Measurements from ENCODE around the gene CHST15.

The CHST15 gene

DNA sequence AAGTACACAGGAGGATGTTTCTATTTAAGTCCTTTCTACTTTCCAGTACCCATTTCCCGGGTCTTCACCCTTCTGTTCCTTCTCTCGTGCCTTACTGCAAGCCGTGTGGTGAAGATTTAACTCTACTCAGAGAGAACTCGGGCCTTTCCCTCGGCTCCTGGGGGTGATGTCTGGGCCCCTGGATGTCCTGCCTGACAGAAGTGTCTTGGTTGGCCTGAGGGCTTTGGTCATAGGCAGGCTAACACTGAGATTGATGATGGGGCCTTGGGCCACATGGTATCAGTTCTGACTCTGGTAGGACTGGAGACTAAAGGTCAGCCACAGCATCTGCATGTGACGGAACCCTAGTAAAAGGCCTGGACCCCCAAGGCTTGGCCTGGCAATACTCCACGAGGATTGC, 80.4 kb downstream of the CHST15 start:
- TF ChIP-seq, protein P1, sequence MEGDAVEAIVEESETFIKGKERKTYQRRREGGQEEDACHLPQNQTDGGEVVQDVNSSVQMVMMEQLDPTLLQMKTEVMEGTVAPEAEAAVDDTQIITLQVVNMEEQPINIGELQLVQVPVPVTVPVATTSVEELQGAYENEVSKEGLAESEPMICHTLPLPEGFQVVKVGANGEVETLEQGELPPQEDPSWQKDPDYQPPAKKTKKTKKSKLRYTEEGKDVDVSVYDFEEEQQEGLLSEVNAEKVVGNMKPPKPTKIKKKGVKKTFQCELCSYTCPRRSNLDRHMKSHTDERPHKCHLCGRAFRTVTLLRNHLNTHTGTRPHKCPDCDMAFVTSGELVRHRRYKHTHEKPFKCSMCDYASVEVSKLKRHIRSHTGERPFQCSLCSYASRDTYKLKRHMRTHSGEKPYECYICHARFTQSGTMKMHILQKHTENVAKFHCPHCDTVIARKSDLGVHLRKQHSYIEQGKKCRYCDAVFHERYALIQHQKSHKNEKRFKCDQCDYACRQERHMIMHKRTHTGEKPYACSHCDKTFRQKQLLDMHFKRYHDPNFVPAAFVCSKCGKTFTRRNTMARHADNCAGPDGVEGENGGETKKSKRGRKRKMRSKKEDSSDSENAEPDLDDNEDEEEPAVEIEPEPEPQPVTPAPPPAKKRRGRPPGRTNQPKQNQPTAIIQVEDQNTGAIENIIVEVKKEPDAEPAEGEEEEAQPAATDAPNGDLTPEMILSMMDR (IDR thresholded peaks at IDR 0.05), result no peak
- intact Hi-C loops (cut with DNase I; ENCODE audit: low total_unique reads), result no loop called here

DNA sequence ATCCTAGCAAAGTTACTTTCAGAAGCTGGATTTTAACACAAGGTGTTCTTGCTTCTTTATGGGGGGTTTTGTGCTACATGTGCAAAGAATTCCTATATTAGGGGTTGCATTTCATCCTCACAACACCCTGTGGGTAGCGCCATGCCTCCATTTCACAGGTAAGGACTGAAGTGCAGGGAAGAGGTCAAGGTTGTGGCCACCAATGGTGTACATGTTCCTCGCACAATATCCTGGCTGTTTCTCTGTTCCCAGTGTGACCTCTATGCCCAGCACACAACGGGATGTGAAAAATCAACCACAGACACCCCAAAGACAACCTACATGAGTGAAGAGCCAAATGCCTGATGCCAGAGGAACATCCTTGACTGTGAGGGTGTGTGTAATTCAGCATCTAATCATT, 80.8 kb downstream of the CHST15 start:
- H3K27me3 ChIP-seq, result no peaks in the 10 kb centered on the region
- intact Hi-C loops (cut with DNase I; ENCODE audit: low total_unique reads), result no loop called here
- H3K4me3 ChIP-seq, result no peak overlapping the region
- no peak overlapping the region for H3K27ac ChIP-seq
- peaks cover 12 to 90% (median 28%) of the 10 kb centered on the region in 3 donors for H3K36me3 ChIP-seq
- no peaks in the 10 kb centered on the region for H3K4me1 ChIP-seq
- DNase-seq, result no peak
- H3K9me3 ChIP-seq, result no peaks in the 10 kb centered on the region
- TF ChIP-seq, protein P1 (IDR thresholded peaks at IDR 0.05), result no peak

More for the DNA sequence above, 80.4 kb downstream of the CHST15 start:
- DNase-seq, result no peak
- H3K36me3 ChIP-seq, result peaks cover 12 to 90% (median 28%) of the 10 kb centered on the region in 3 donors
- no peaks in the 10 kb centered on the region for H3K27me3 ChIP-seq
- no peak overlapping the region for H3K27ac ChIP-seq
- no peak overlapping the region for H3K4me3 ChIP-seq
- no peaks in the 10 kb centered on the region for H3K9me3 ChIP-seq
- no peaks in the 10 kb centered on the region for H3K4me1 ChIP-seq

DNA sequence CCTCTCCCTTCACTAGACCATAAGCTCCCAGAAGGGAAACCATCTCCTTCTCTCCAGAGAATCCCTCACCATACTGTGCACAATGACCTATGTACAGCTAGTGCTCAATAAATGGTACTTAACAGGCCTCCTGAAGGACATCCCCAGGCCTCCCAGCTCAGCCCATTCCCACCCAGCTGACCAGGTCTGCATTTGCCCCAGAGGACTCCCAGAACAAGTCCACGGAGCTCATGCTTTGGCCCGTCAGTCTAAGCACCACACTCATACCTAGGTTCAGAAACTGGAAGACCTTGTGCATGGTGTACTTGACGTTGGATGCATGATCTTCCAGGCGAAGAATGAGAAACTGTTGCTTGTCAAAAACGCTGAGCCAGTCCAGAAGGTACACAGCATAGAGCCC, 81.3 kb downstream of the CHST15 start:
- Histone ChIP-seq H3K27me3 (no peaks in the 10 kb centered on the region), H3K4me3 (no peak overlapping the region), H3K27ac (no peak overlapping the region), H3K9me3 (no peaks in the 10 kb centered on the region), H3K36me3 (peaks cover 12 to 90% (median 32%) of the 10 kb centered on the region in 3 donors), H3K4me1 (no peaks in the 10 kb centered on the region)
- intact Hi-C loops (cut with DNase I; ENCODE audit: low total_unique reads), result no loop called here
- no peak for DNase-seq
- TF ChIP-seq, protein P1 (IDR thresholded peaks at IDR 0.05), result no peak

DNA sequence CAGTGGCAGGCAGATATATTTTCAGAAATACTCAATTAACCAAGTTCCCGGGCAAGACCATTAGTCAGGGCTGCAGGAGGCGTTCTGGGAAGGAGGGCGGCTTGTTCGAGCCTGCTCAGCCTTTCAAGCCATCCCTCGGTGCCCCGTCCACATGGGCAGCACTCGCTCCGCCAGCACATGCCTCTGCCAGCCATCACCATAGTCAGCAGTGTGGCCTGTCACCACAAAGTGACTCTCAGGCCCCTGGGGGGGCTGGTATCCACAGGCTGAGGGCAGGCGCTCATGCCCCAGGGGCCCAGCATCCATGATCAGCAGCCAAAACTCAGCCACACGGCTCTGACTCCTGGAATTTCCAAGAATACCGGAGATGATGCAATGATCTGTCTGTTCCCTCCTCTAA, 81.9 kb downstream of the CHST15 start:
- H3K27ac ChIP-seq, result no peak overlapping the region
- no peaks in the 10 kb centered on the region for H3K4me1 ChIP-seq
- DNase-seq, result no peak
- H3K4me3 ChIP-seq, result no peak overlapping the region
- no peaks in the 10 kb centered on the region for H3K27me3 ChIP-seq
- intact Hi-C loops (cut with DNase I; ENCODE audit: low total_unique reads), result no loop called here
- no peaks in the 10 kb centered on the region for H3K9me3 ChIP-seq
- TF ChIP-seq, protein P1 (IDR thresholded peaks at IDR 0.05), result no peak
- H3K36me3 ChIP-seq, result peaks cover 12 to 90% (median 32%) of the 10 kb centered on the region in 3 donors

GRCh38 chr10:124010563-124011131, 82.8 kb downstream of the CHST15 start:
- H3K27ac ChIP-seq, result no peak overlapping the region
- no peak for DNase-seq
- H3K9me3 ChIP-seq, result no peaks in the 10 kb centered on the region
- H3K36me3 ChIP-seq, result peaks cover 12 to 86% (median 32%) of the 10 kb centered on the region in 3 donors
- intact Hi-C loops (cut with DNase I; ENCODE audit: low total_unique reads), result no loop called here
- no peak overlapping the region for H3K4me3 ChIP-seq
- peaks cover 0 to 5% (median 0%) of the 10 kb centered on the region in 4 donors for H3K4me1 ChIP-seq
- no peaks in the 10 kb centered on the region for H3K27me3 ChIP-seq
- TF ChIP-seq, protein P1 (IDR thresholded peaks at IDR 0.05), result no peak
